Ovary (tissue), 9 donors: Measurements from ENCODE around the gene SLC7A10. TPM values are rescaled to one million over a fixed set of nuclear protein-coding genes. Genes with fewer than 3 reads are reported as not detected.

Source experiments
- DNase-seq, 5 donors: peaks; one replicate each; pipeline ENCODE4 v3.0.0-alpha.2; 2019 to 2020
- H3K27ac ChIP-seq, 2 donors: fragments of 200-600 bp; one replicate each; pipeline versions ENCODE4 v1.5.1 to v1.8.0; 2019 to 2022
- H3K27me3 ChIP-seq: fragments of 200-600 bp; one replicate; pipeline ENCODE4 v1.8.0; 2022
- H3K36me3 ChIP-seq: fragments of 200-600 bp; sonication (generic); one replicate; pipeline ENCODE4 v1.5.1; 2019
- H3K4me1 ChIP-seq: one replicate; pipeline ENCODE4 v1.8.1; 2013; ENCODE audit warnings: mild to moderate bottlenecking, moderate library complexity; ENCODE audit not compliant: insufficient read depth
- H3K4me3 ChIP-seq: fragments of 200-600 bp; sonication (generic); one replicate; pipeline ENCODE4 v1.5.1; 2017
- H3K9me3 ChIP-seq, 2 donors: fragments of 200-600 bp in 1 of 2; sonication (generic) in 1 of 2; one replicate each; pipeline versions ENCODE4 v1.5.1 to v1.8.1; 2013 to 2019; ENCODE audit warnings: mild to moderate bottlenecking in 1 of 2, moderate library complexity in 1 of 2
- EP300 ChIP-seq: sonication (generic); formaldehyde crosslinking; IDR thresholded peaks from one replicate; pipeline ENCODE4 v1.6.1; 2017; ENCODE audit warnings: antibody characterized with exemption
- POLR2A ChIP-seq: fragments of 450-650 bp; IDR thresholded peaks from one replicate; pipeline ENCODE4 v1.6.1; 2017; ENCODE audit warnings: antibody characterized with exemption, mild to moderate bottlenecking, moderate library complexity
- WGBS, 3 donors: extraction: QIAGEN DNeasy Blood & Tissue Kit in 1 of 3; methylation state at CpG; one replicate each; pipeline versions ENCODE4 v1.1.5 to v1.1.7; 2013 to 2017; 5-methylcytosine and 5-hydroxymethylcytosine counted together
- intact Hi-C, 4 donors: fragments of 100-400 bp; cut with DNase I; formaldehyde crosslinking; loops; one replicate each; pipeline versions ENCODE4 v1.11.0 to v1.15.1; 2022 to 2023
- polyA plus RNA-seq, 2 donors: library from polyadenylated mRNA; stranded (reverse); fragments of 200-250 nt in 1 of 2; fragments of 350-450 nt in 1 of 2; fragmentation: Illumina TruSeq in 1 of 2; extraction: RNeasy Lipid Tissue Mini Kit (QIAGEN cat#74804) in 1 of 2; gene quantifications; one replicate each; pipeline ENCODE4 v1.2.3, GENCODE V29; 2013 to 2014
- total RNA-seq, 7 donors: library from RNA; depleted of rRNA in 2 of 7; stranded (reverse); fragments of >200 nt in 2 of 7; fragmentation: NEBNext Ultra II Directional in 3 of 7; extraction: Animal tissue kit (Norgen Biotek cat#: 25700) in 3 of 7; gene quantifications; one replicate each; pipeline versions ENCODE4 v1.1.0 to v1.2.4, GENCODE V29; 2016 to 2023
- TF ChIP-seq, protein P1 (sequence below), 3 donors: fragments of 450-650 bp in 2 of 3; fragments of 200-600 bp in 1 of 3; IDR thresholded peaks; one replicate each; pipeline versions ENCODE4 v1.5.1 to v1.8.0; 2016 to 2022; ENCODE audit warnings: antibody characterized with exemption in 3 of 3, mild to moderate bottlenecking in 1 of 3
- donor health status: DM: no; HTN: no; CAD: no; lungs with moderate emphysema.
- donor health status: DM: no; HTN: no; CAD: no.
- donor health status: Bipolar disorder and iron deficiency.
- donor health status: DM: yes; HTN: yes; CAD: no.
- donor health status: DM: no; HTN: no; CAD: no.
- donor health status: DM: yes; HTN: yes; CAD: no.

Gene SLC7A10
- total and polyA plus RNA-seq, 9 donors, result not detected

DNA sequence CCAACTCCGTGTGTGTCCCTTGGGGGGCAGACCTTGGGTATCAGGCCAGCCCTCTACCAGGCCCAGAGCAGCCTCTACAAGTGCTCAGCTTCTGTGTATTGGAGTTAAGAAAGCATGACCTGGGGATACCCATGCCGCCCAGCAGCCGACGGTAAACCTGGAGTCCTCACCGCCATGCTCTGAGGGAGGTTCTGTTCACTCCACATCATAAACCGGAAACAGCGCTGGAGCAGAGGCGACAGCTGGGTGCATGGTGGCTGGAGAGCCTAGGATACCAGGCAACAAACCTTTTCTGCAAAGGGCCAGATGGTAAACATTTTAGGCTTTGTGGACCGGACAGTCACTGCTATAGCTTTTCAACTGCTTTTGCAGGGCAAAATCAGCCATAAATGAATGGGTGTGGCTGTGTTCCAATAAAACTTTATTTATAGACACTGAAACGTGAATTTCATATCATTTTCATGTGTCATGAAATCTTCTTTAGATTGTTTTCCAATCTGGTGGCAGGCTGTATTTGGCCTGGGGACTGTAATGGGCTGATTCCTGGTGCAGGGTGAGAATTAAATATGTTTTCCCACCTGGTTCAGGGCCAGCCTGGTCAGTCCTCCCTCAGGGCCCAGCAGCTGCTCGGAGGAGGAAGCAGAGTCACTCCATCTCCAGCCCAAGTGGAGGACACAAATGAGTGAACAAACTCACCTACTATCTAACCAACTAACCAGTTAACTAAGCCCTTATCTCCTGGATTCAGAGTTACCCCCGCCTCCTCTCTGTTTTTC lies 45.8 kb upstream of the SLC7A10 start:
- Histone ChIP-seq H3K27me3 (no peaks in the 10 kb centered on the region), H3K36me3 (no peaks in the 10 kb centered on the region), H3K27ac (no peak overlapping the region), H3K4me1 (no peaks in the 10 kb centered on the region), H3K4me3 (no peak overlapping the region), H3K9me3 (no peaks in the 10 kb centered on the region)
- no peak for DNase-seq
- 83 to 88% (median 87%) methylated on average over 12 of the region's 12 CpGs for WGBS, 3 donors
- intact Hi-C loops, result no loop called here
- TF ChIP-seq, protein P1, sequence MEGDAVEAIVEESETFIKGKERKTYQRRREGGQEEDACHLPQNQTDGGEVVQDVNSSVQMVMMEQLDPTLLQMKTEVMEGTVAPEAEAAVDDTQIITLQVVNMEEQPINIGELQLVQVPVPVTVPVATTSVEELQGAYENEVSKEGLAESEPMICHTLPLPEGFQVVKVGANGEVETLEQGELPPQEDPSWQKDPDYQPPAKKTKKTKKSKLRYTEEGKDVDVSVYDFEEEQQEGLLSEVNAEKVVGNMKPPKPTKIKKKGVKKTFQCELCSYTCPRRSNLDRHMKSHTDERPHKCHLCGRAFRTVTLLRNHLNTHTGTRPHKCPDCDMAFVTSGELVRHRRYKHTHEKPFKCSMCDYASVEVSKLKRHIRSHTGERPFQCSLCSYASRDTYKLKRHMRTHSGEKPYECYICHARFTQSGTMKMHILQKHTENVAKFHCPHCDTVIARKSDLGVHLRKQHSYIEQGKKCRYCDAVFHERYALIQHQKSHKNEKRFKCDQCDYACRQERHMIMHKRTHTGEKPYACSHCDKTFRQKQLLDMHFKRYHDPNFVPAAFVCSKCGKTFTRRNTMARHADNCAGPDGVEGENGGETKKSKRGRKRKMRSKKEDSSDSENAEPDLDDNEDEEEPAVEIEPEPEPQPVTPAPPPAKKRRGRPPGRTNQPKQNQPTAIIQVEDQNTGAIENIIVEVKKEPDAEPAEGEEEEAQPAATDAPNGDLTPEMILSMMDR (IDR thresholded peaks at IDR 0.05), result no peak

DNA sequence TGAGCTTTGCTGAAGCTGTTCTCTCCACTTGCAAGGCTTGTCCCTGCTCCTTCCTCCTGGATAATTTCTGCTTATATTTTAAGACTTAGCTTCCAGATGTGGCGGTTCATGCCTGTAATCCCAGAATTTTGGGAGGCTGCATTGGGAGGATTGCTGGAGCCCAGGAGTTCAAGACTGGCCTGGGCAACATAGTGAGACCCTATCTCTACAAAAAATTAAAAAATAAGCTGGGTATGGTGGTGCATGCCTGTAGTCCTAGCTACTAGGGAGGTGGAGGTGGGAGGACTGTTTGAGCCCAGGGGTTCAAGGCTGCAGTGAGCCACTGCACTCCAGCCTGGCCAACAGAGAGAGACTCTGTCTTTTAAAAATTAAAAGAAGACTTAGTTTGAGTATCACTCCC lies 45.1 kb upstream of the SLC7A10 start:
- H3K9me3 ChIP-seq, result no peaks in the 10 kb centered on the region
- H3K27me3 ChIP-seq, result no peaks in the 10 kb centered on the region
- DNase-seq, result no peak
- TF ChIP-seq EP300 (no peak), POLR2A (no peak)
- H3K27ac ChIP-seq, result no peak overlapping the region
- H3K36me3 ChIP-seq, result no peaks in the 10 kb centered on the region
- H3K4me3 ChIP-seq, result no peak overlapping the region
- H3K4me1 ChIP-seq, result no peaks in the 10 kb centered on the region
- 90 to 96% (median 96%) methylated on average over 1 of the region's 1 CpG for WGBS, 3 donors
- intact Hi-C loops, result no loop called here

- intact Hi-C loops, result no loop called here
- Histone ChIP-seq H3K27ac (no peak overlapping the region), H3K9me3 (no peaks in the 10 kb centered on the region), H3K4me3 (no peak overlapping the region), H3K36me3 (no peaks in the 10 kb centered on the region), H3K4me1 (no peaks in the 10 kb centered on the region), H3K27me3 (no peaks in the 10 kb centered on the region)
- TF ChIP-seq, protein P1 (IDR thresholded peaks at IDR 0.05), result no peak
- no peak for TF ChIP-seq POLR2A
- no peak for TF ChIP-seq EP300
- 82 to 89% (median 83%) methylated on average over 10 of the region's 10 CpGs for WGBS, 3 donors
- DNase-seq, result no peak
Observed at GRCh38 chr19:33269016-33269415, 43.4 kb upstream of the SLC7A10 start.

GRCh38 chr19:33268162-33268991 lies 42.7 kb upstream of the SLC7A10 start:
- H3K4me3 ChIP-seq, result no peak overlapping the region
- H3K9me3 ChIP-seq, result no peaks in the 10 kb centered on the region
- WGBS, 3 donors, result 78 to 80% (median 80%) methylated on average over 22 of the region's 22 CpGs
- no peak for DNase-seq
- TF ChIP-seq POLR2A (no peak), EP300 (no peak)
- TF ChIP-seq, protein P1 (IDR thresholded peaks at IDR 0.05), result no peak
- intact Hi-C loops, result no loop called here
- no peaks in the 10 kb centered on the region for H3K4me1 ChIP-seq
- H3K27me3 ChIP-seq, result no peaks in the 10 kb centered on the region
- H3K36me3 ChIP-seq, result no peaks in the 10 kb centered on the region
- no peak overlapping the region for H3K27ac ChIP-seq

DNA sequence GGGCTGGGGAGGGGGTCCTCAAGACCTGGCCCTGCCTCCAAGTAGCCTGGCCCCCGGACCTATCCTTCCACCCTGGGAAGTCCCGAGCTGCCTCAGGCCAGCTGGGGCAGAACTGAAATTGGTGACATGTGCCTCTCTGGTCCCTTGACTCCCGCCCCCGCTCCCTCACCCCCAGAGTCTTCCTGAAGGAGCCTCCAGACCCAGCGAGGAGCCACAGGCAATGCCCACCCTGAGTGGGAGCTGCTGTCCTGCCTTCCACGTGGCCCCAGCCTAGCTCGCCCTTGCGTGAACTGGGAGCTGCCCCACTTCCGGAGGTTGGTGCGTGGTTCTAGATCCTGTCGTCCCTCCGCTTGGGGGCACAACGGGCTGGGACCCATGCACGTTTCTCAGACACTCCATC lies 42.1 kb upstream of the SLC7A10 start:
- no peaks in the 10 kb centered on the region for H3K27me3 ChIP-seq
- H3K4me3 ChIP-seq, result no peak overlapping the region
- no peak for DNase-seq
- 46 to 69% (median 50%) methylated on average over 14 of the region's 14 CpGs for WGBS, 3 donors
- no peaks in the 10 kb centered on the region for H3K9me3 ChIP-seq
- intact Hi-C loops, result no loop called here
- no peak overlapping the region for H3K27ac ChIP-seq
- no peaks in the 10 kb centered on the region for H3K4me1 ChIP-seq
- TF ChIP-seq, protein P1 (IDR thresholded peaks at IDR 0.05), result no peak
- no peak for TF ChIP-seq EP300
- TF ChIP-seq POLR2A, result no peak
- no peaks in the 10 kb centered on the region for H3K36me3 ChIP-seq
